ENCODE data around the gene CNTNAP4.

The CNTNAP4 gene

DNA sequence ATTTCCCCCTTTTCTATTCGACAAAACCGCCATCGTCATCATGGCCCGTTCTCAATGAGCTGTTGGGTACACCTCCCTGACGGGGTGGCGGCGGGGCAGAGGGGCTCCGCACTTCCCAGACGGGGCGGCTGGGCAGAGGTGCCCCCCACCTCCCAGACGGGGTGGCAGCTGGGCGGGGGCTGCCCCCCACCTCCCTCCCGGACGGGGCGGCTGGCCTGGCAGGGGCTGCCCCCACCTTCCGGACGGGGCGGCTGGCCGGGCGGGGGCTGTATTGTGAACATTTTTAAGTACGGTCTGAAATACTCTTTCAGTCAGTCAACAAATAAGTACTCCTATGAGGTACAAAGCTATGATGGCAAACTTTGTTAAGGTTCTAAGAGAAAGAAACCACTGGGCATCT lies 222.8 kb downstream of the CNTNAP4 start:
- no peak for DNase-seq

DNA sequence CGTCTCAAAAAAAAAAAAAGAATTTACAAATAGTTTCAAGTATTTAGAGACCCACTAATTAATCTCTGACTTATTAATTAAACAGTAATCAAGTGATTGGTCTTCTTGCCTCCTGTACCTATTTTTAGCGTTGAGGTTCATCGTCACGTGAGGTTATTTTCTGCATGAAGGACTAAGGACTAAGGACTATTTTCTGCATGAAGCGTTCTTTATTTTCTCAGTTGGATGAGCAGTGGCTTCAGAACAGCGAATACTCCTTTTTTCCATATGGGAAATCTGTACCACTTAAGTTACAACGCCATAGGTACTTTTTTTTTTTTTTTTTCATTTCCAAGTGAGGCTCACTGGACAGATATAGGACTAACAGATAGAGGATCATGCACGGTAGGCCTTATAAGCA lies 224.9 kb downstream of the CNTNAP4 start:
- DNase-seq, result no peak

- DNase-seq, result no peak
These were observed 225.4 kb downstream of the CNTNAP4 start for GRCh38 chr16:76502555-76502954.

DNA sequence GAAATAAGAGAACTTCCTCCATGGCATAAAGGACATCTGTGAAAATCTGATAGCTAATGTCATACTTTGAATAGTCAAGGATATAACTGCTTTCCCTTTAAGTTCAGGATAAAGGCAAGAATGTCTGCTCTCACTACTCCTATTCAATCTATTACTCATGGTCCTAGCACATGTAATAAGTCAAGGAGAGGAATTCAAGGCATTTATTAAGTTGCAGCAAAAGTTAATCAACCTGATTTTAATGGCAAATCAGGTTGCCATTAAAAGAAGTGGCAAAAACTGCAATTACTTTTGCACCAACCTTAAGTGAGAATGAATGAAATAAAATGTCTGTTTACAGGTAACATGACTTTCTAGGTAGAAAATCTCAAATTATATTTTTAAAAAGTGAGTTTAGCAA lies 225.9 kb downstream of the CNTNAP4 start:
- DNase-seq, result no peak

DNA sequence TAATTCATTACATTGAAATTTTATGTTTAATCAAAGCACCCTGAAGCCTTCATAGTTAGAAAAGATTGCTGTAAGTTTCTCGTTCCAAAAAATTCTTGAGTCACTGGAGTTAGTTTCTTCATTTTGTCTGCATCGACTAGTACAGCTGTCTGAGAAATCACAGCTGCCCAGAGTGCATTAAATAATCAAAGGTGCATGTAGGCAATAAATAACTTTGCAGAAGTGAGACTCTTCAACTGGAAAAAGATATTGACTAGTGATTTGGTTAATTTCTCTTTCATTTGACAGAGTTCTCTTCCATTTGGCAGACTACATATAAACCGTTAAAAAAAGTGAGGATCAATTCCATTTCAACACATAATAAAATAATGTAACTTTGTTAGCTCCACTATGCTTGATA lies 234.0 kb downstream of the CNTNAP4 start:
- DNase-seq, result no peak

DNA sequence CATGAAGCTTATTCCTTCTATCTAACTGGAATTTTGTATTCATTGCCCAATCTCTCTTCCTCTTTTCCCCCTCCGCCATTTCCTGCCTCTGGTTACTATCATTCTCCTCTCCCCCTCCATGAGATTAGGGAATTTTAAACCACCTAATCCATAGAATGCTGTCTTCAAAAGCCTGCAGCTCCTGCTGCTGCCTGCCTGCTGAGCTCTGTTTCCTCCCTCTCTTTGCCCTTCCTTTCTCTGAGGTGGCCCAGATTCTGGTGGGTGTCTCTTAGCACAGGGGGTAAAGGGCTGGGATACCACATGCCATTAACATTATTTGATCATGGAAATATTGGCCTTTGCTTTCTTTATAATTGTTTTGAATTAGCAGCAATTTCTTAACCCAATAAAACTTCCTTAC lies 241.6 kb downstream of the CNTNAP4 start:
- no peak for DNase-seq

DNA sequence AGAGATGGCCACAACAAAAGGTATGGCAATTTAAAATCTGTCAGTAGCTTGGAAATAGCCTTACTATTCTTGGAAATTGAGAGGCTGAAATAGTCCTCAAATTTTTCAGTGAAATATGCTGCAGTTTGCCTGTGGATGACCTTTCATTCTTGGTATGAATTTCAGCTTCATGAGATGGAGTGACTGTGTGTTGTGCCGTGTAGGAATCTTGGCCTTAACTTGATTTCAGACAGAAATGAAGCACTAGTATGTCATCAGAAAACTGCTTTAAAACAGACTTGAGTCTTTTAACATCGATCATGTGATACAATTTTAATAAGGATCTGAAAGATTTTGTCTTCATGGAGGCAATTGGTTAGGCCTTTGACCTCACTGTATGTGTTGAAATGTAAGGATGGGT lies 247.2 kb downstream of the CNTNAP4 start:
- no peak for DNase-seq

DNA sequence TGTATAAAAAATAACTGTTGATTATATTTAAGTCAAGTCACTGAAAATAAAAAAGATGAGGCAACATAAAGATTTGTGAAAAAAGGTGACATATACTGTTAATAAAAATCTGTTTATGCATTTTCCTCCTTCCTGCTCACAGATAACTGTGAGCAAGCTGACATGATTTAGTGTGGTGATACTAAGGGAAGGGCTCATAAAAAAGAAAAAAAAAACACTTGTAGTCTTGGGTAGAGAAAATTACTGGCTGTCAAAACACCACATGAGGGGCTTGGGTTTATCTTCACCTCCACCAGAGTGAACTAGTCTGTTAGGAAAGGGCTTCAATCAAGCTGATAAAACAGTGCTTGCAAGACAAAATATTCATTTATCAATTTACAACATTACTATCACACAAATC lies 247.6 kb downstream of the CNTNAP4 start:
- no peak for DNase-seq

- DNase-seq, result no peak
These were observed 250.0 kb downstream of the CNTNAP4 start for GRCh38 chr16:76527244-76527643.

- DNase-seq, result no peak
These were observed 251.9 kb downstream of the CNTNAP4 start for GRCh38 chr16:76529120-76529519.

GRCh38 chr16:76531236-76531635 lies 254.0 kb downstream of the CNTNAP4 start:
- DNase-seq, result no peak

DNA sequence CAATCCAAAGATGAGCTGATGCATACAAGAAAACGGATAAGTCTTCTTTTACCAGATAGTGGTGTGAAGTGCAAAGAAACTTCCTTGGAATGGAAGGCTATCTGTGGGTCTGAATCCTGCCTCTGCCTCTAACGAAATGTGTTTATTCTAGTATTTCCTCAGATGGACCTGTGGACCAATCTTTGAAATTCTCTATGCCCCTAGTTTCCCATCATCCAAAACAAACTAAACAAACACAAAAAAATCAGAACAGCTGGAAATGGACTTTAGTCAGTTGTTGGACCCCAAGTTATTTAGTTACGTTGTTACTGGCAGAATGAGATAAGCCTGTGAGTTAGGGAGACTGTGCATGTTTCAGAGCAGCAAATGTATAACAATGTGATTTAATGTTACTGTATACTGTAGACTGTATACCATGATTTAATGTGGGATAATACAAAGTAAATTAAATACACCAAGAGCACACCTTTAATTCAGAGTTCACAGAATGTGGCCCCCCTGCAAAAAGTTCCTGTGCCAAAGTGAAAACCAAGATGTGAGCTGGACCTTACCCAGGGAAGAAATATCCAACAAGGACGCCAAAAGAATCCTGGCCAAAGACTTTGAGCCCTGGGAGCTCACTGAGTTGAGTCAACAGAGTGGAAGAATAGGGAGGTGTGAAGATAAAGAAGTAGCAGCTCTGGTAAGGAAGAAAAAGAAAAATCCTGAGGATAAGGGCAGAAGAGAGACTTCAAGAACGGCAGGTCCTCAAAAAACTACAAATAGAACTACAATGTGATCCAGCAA lies 255.2 kb downstream of the CNTNAP4 start:
- DNase-seq, result no peak

- DNase-seq, result no peak
These were observed 262.4 kb downstream of the CNTNAP4 start for GRCh38 chr16:76539609-76540008.

- no peak for DNase-seq
These were observed 263.9 kb downstream of the CNTNAP4 start for GRCh38 chr16:76541070-76541469.

DNA sequence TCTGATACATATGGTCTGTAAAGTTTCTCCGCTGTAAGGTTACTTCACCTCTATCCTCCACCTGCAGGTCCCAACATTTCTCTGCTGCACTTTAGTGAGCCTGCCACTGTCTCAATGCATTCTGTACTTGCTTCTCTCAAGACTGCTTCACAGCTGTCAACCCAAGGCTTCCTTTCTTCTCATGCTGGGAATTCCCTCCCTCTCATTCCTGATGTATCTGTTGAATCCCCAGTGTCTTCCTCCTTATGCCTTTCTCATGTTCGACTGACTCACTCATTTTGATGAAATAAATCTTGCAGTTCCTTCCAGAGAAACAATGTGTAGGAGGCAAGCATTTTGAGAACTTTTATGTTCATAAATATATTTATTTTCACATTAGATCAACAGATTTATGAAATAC lies 288.3 kb downstream of the CNTNAP4 start:
- DNase-seq, result no peak

DNA sequence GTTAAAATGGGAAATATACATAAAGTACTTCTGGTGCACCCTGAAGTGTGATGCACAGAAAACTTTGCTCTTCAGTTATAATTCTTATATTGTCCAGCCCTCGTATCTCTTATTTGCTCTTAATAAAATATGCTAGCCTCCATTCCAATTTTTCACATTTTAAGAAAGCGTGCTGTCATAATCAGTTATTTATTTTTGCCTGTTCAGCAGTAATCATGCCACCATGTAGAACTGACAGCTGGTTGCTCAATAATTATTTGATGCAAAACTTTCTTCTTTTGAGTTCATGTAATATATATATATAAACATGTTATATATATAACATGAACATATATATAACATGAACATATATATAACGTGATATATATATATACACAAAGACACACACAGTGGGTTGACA lies 294.6 kb downstream of the CNTNAP4 start:
- no peak for DNase-seq

DNA sequence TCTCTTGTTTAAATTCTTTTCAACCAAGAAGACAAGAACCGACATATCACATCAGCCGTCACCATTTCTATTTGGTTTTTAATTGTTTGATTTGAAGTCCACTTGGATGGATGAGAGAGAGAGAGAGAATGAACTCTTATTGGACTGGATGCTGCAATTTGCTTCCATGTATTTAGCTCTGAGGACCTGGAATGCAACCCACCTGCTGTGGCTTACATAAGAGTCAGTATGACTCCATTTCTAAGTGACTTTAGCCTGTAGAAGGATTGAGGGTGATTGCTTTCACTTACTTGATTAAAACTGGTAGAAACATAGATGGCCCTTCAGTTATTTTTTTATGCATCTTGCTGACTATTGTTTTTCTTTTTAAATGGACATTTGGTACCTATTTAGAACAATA lies 296.1 kb downstream of the CNTNAP4 start:
- no peak for DNase-seq

DNA sequence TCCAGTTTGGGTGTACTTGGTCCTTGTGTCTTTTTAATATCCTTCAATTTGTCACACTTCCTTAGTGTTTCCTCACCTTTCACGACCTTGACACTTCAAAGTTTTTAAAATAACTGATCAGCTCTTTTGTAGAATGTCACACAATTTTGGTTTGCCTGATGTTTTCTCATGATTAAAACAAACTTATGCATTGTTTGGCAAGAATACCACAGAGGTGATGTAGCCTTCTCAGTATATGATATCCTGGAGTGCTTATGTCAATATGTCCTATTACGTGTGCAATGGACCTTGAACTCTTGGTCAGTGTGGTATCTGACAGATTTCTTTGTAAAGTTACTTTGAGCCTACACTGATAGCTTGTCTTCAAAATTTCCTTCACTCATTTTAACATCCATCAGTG lies 297.4 kb downstream of the CNTNAP4 start:
- DNase-seq, result no peak

GRCh38 chr16:76576526-76576925 lies 299.3 kb downstream of the CNTNAP4 start:
- DNase-seq, result no peak

DNA sequence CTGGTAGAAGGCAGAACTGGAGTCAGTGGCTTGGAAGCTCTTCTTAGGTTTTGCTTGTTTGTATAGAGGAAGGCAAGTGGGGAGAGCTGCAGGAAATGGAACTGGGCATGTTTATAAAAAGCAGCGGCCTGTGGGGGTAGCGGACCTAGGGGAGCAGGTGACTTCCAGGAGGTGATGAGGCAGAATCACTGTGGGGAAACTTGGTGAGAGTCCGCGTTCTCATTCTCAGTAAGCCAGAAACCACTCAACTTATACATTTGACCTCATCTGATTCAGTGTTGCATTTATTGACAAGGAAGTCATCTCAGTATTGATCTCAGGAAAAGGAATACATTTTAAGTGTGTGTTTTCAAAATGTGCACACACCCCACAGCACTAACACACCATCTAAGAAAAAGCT lies 299.8 kb downstream of the CNTNAP4 start:
- DNase-seq, result no peak

DNA sequence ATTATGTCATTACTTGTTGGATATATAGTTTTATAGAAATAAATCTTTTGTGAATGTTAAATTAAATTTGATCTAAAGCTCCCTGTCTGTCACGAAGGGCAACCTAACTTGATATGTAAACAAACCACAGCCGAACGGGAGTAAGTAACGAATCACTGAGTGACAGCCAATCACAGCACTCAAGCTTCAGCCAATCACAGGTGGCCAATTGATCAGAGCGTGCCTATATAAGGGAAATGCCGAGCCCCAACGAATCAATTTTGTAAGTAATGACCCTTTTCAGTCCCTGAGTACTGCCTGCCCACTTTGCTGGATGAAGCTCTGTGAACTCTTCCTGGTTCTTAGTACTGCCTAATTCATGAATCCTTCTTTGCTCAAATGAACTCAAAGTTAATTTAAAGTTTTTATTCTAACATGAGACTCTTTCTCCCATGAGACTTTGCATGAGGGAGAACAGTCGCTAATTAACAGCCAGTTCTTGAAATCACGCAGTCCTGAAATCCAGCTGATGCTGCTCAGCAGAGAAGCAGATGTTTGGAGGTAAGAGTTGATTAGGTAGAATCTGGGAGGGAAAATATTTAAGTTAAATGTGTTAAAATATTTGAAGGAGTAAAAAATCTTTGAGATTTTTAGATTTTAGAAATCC lies 302.2 kb downstream of the CNTNAP4 start:
- no peak for DNase-seq

GRCh38 chr16:76583466-76583865 lies 306.3 kb downstream of the CNTNAP4 start:
- no peak for DNase-seq

GRCh38 chr16:76583945-76584344 lies 306.7 kb downstream of the CNTNAP4 start:
- DNase-seq, result no peak

GRCh38 chr16:76598498-76598897 lies 321.3 kb downstream of the CNTNAP4 start:
- no peak for DNase-seq

GRCh38 chr16:76607317-76607716 lies 330.1 kb downstream of the CNTNAP4 start:
- no peak for DNase-seq

Data from effector CD8-positive, alpha-beta T cell (primary cell).